ENCODE measurements around the gene CD38.

DNA sequence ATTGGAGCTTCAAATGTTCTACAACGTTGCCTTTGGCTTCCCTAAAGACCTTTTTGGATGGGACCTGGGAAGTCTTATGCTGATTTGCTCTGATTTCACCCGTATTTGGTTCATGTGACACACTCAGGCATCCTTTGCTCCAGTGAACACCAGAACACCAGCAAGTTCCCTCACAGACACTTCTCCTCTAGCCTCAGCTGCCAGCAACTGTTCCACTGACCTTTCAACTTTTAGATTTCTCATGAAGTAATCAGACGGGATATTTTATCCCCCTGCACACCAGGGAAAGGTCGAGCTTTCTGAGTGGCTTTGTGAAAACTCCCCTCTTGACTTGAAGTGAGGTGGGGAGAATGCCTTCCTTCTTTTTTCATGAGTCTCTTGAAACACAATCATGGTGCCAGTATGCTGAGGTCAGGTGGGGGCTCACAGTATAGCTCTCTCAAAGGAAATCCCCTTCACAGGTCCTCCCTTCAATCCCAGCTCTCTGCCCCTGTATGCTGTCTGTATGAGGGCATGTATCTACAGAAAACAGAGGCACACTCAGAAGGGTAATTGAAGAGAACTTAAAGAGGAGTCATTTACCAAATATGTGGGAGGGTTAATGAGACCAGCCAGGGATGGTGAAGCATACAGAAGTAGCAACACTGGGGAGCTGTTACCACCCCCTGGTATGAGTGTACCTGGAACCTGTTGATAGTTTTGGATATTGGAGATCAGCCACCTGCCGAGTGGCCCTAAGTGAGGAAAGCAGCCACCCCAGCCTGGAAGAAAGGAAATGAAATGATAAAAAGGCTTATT is 97.7 kb downstream of the CD38 start:
- TF ChIP-seq, protein P1, sequence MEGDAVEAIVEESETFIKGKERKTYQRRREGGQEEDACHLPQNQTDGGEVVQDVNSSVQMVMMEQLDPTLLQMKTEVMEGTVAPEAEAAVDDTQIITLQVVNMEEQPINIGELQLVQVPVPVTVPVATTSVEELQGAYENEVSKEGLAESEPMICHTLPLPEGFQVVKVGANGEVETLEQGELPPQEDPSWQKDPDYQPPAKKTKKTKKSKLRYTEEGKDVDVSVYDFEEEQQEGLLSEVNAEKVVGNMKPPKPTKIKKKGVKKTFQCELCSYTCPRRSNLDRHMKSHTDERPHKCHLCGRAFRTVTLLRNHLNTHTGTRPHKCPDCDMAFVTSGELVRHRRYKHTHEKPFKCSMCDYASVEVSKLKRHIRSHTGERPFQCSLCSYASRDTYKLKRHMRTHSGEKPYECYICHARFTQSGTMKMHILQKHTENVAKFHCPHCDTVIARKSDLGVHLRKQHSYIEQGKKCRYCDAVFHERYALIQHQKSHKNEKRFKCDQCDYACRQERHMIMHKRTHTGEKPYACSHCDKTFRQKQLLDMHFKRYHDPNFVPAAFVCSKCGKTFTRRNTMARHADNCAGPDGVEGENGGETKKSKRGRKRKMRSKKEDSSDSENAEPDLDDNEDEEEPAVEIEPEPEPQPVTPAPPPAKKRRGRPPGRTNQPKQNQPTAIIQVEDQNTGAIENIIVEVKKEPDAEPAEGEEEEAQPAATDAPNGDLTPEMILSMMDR (IDR thresholded peaks at IDR 0.05): no peak
- TF ChIP-seq POLR2A (IDR thresholded peaks at IDR 0.05): no peak

Data from heart left ventricle (tissue), 13 donors.